ENCODE results near the gene OTUD4.
"Not testable (repeated sequence)": the region's sequence is repeated elsewhere in the genome, so short reads cannot be mapped to it uniquely, and the experiment has no call there.

OTUD4 gene

GRCh38 chr4:145179861-145180297, 510 bp downstream of the OTUD4 start:
- not testable (repeated sequence) for DNase-seq (ENCODE audit: low spot score)

- peak; percentile 75 for DNase-seq (ENCODE audit: low spot score)
These were observed 1.0 kb downstream of the OTUD4 start for GRCh38 chr4:145179281-145179860.

- DNase-seq (ENCODE audit: low spot score): peak; percentile 48
These were observed 1.6 kb downstream of the OTUD4 start for GRCh38 chr4:145178740-145179280.

- peak; percentile 70 for DNase-seq (ENCODE audit: low spot score)
These were observed 2.4 kb downstream of the OTUD4 start for GRCh38 chr4:145177906-145178538.

GRCh38 chr4:145177511-145177905, 2.9 kb downstream of the OTUD4 start:
- peak; percentile 42 for DNase-seq (ENCODE audit: low spot score)

GRCh38 chr4:145176641-145177432, 3.6 kb downstream of the OTUD4 start:
- peak; percentile 48 for DNase-seq (ENCODE audit: low spot score)

GRCh38 chr4:145171911-145172310, 8.5 kb downstream of the OTUD4 start:
- DNase-seq (ENCODE audit: low spot score): no peak

GRCh38 chr4:145170223-145170622, 10.2 kb downstream of the OTUD4 start:
- no peak for DNase-seq (ENCODE audit: low spot score)

GRCh38 chr4:145168581-145169187, 11.7 kb downstream of the OTUD4 start:
- DNase-seq (ENCODE audit: low spot score): no peak

GRCh38 chr4:145167887-145168286, 12.5 kb downstream of the OTUD4 start:
- no peak for DNase-seq (ENCODE audit: low spot score)

- no peak for DNase-seq (ENCODE audit: low spot score)
These were observed 18.8 kb downstream of the OTUD4 start for GRCh38 chr4:145161549-145161948.

GRCh38 chr4:145156986-145157385, 23.4 kb downstream of the OTUD4 start:
- DNase-seq (ENCODE audit: low spot score): no peak

- no peak for DNase-seq (ENCODE audit: low spot score)
These were observed 25.0 kb downstream of the OTUD4 start for GRCh38 chr4:145155268-145155870.

GRCh38 chr4:145154573-145154972, 25.8 kb downstream of the OTUD4 start:
- peak; percentile 48 for DNase-seq (ENCODE audit: low spot score)

- no peak for DNase-seq (ENCODE audit: low spot score)
These were observed 26.5 kb downstream of the OTUD4 start for GRCh38 chr4:145153904-145154298.

- DNase-seq (ENCODE audit: low spot score): no peak
These were observed 27.0 kb downstream of the OTUD4 start for GRCh38 chr4:145153181-145153903.

- DNase-seq (ENCODE audit: low spot score): no peak
These were observed 31.4 kb downstream of the OTUD4 start for GRCh38 chr4:145148980-145149379.

- DNase-seq (ENCODE audit: low spot score): not testable (repeated sequence)
These were observed 44.2 kb downstream of the OTUD4 start for GRCh38 chr4:145136219-145136618.

- DNase-seq (ENCODE audit: low spot score): no peak
These were observed 47.8 kb downstream of the OTUD4 start for GRCh38 chr4:145132511-145133098.

- no peak for DNase-seq (ENCODE audit: low spot score)
These were observed 48.5 kb downstream of the OTUD4 start for GRCh38 chr4:145131848-145132247.
